K562 (cell line): ENCODE results near the gene ESPN. TPM values are rescaled to one million over a fixed set of nuclear protein-coding genes. Genes with fewer than 3 reads are reported as not detected.
A peak's percentile ranks its signal among the peaks of the same experiment; 100 is the strongest.
"Not testable (repeated sequence)": the region's sequence is repeated elsewhere in the genome, so short reads cannot be mapped to it uniquely, and the experiment has no call there.

Experiments used
- ATAC-seq: fragments of 200-7000 bp; cut with Tn5 transposase; 3 replicates; pipeline ENCODE4 v1.9.1; 2020; ENCODE audit warnings: moderate library complexity
- BruUV-seq: library from RNA; stranded (reverse); fragments of 400-500 nt; replicated peaks from 2 replicates; lab custom pipeline; 2021; lab: Mats Ljungman, UMichigan
- CTCF ChIA-PET: fragments of 300-600 bp; formaldehyde crosslinking; extraction: SDS; loops from one replicate; lab custom pipeline; 2021; ENCODE audit warnings: low intra/inter-chr PET ratio; lab: Yijun Ruan, JAX
- POLR2A ChIA-PET: fragments of 300-600, 350-650 bp; sonication (Branson Sonifier 250); formaldehyde crosslinking; extraction: SDS; loops from one replicate; lab custom pipeline; 2021; ENCODE audit warnings: antibody characterized with exemption, inconsistent platforms; lab: Yijun Ruan, JAX
- DNase-seq, 4 experiments: peaks; one replicate each; pipeline versions ENCODE4 v3.0.0 to v3.0.0-alpha.2; 2011 to 2018; ENCODE audit warnings: low spot score in 3 of 4, mixed read lengths in 3 of 4; ENCODE audit errors: extremely low read depth in 1 of 4
- FAIRE-seq: peaks from 2 replicates; lab custom pipeline; 2011; peaks lifted over from hg19 to GRCh38; lab: Jason Lieb, UNC
- H2AFZ ChIP-seq: 2 replicates; pipeline ENCODE4 v1.6.0; 2011; ENCODE audit warnings: low read depth, low read length, control low read depth, inconsistent platforms
- H3K27ac ChIP-seq: fragments of 200-600 bp; 3 replicates; pipeline ENCODE4 v1.8.0; 2011; ENCODE audit warnings: low read depth, mild to moderate bottlenecking, control low read depth, inconsistent platforms, low read length, moderate library complexity, mixed read lengths; ENCODE audit errors: extremely low read depth
- H3K27me3 ChIP-seq, 2 experiments: fragments of 300-600 bp in 1 of 2; 2 replicates in 1 of 2; 3 replicates in 1 of 2; pipeline versions ENCODE4 v1.6.0 to v1.8.0; 2011; ENCODE audit warnings: inconsistent platforms in 2 of 2, low read length in 2 of 2, mild to moderate bottlenecking in 1 of 2, mixed read lengths in 1 of 2, moderate library complexity in 1 of 2; ENCODE audit not compliant: control insufficient read depth in 2 of 2, insufficient read depth in 2 of 2
- H3K36me3 ChIP-seq: fragments of 300-600 bp; 3 replicates; pipeline ENCODE4 v1.8.0; 2011; ENCODE audit warnings: mild to moderate bottlenecking, low read length, inconsistent platforms; ENCODE audit not compliant: control insufficient read depth, insufficient read depth
- H3K4me1 ChIP-seq, 2 experiments: fragments of 200-600 bp in 1 of 2; replicated peaks in 1 of 2; 2 replicates in 1 of 2; 3 replicates in 1 of 2; pipeline versions ENCODE4 v1.5.1 to v1.8.0; 2011; ENCODE audit warnings: inconsistent platforms in 2 of 2, low read length in 2 of 2, mild to moderate bottlenecking in 1 of 2, mixed read lengths in 1 of 2, moderate library complexity in 1 of 2; ENCODE audit not compliant: control insufficient read depth in 2 of 2, insufficient read depth in 2 of 2
- H3K4me2 ChIP-seq: 2 replicates; pipeline ENCODE4 v1.6.1; 2011; ENCODE audit warnings: low read length, control low read depth, inconsistent platforms, mixed read lengths; ENCODE audit not compliant: insufficient read depth
- H3K4me3 ChIP-seq: fragments of 200-600 bp; sonication (generic), shearing (Covaris generic); 2 replicates; pipeline ENCODE4 v1.5.1; 2016; ENCODE audit warnings: control low read depth, inconsistent platforms
- H3K79me2 ChIP-seq: fragments of 200-600 bp; 3 replicates; pipeline ENCODE4 v1.8.0; 2011; ENCODE audit warnings: low read length, inconsistent platforms; ENCODE audit not compliant: control insufficient read depth, insufficient read depth
- H3K9ac ChIP-seq, 2 experiments: 2 replicates each; pipeline versions ENCODE4 v1.6.0 to v1.6.1; 2011; ENCODE audit warnings: low read depth in 2 of 2, low read length in 2 of 2, control low read depth in 1 of 2, inconsistent platforms in 1 of 2, mild to moderate bottlenecking in 1 of 2, mixed read lengths in 1 of 2; ENCODE audit not compliant: insufficient read depth in 1 of 2
- H3K9me1 ChIP-seq: one replicate; pipeline ENCODE4 v1.6.0; 2011; ENCODE audit warnings: inconsistent platforms, mild to moderate bottlenecking, low read length, moderate library complexity; ENCODE audit not compliant: control insufficient read depth, insufficient read depth
- H3K9me3 ChIP-seq: replicated peaks from 2 replicates; pipeline ENCODE4 v1.5.1; 2011; ENCODE audit warnings: low read depth, low read length, inconsistent platforms; ENCODE audit not compliant: control insufficient read depth, insufficient read depth
- H4K20me1 ChIP-seq: replicated peaks from 2 replicates; pipeline ENCODE4 v1.6.1; 2011; ENCODE audit warnings: low read length, inconsistent platforms, mixed read lengths; ENCODE audit not compliant: control insufficient read depth, insufficient read depth
- ATF7 ChIP-seq: fragments of 450-650 bp; IDR thresholded peaks from 2 replicates; pipeline ENCODE4 v1.7.1; 2014; ENCODE audit warnings: mild to moderate bottlenecking, moderate library complexity
- CREBBP ChIP-seq: IDR thresholded peaks from one replicate; pipeline ENCODE4 v1.6.1; 2012; ENCODE audit warnings: low read depth, mild to moderate bottlenecking, control low read depth, inconsistent platforms, low read length
- HDAC2 ChIP-seq: fragments of 450-650 bp; IDR thresholded peaks from 2 replicates; pipeline ENCODE4 v1.6.1; 2016; ENCODE audit warnings: mild to moderate bottlenecking
- MEF2A ChIP-seq: IDR thresholded peaks from 2 replicates; pipeline ENCODE4 v1.6.1; 2011; ENCODE audit warnings: low read depth, mild to moderate bottlenecking, low read length, moderate library complexity; ENCODE audit not compliant: control insufficient read depth
- NCOA6 ChIP-seq: fragments of 450-650 bp; IDR thresholded peaks from 2 replicates; pipeline ENCODE4 v1.6.1; 2017; ENCODE audit warnings: mild to moderate bottlenecking
- POLR3A ChIP-seq: IDR thresholded peaks from 2 replicates; pipeline ENCODE4 v1.6.1; 2011; ENCODE audit warnings: borderline replicate concordance, mild to moderate bottlenecking, moderate library complexity; ENCODE audit not compliant: insufficient read length, insufficient read depth; ENCODE audit errors: extremely low read depth
- TBP ChIP-seq: optimal IDR thresholded peaks from 2 replicates; pipeline ENCODE3; 2011; ENCODE audit warnings: low read depth, low read length, improper control_type of control experiment
- ZNF121 ChIP-seq: sonication (generic); formaldehyde crosslinking; conservative IDR thresholded peaks from 2 replicates; pipeline ENCODE4 v1.8.0; 2022; ENCODE audit warnings: missing genetic modification reagents
- WGBS: fragments of 100-300 bp; shearing (Covaris generic); methylation state at CpG from one replicate; pipeline ENCODE4 v1.1.6; 2016; ENCODE audit warnings: low coverage, mixed read lengths; ENCODE audit not compliant: insufficient coverage; ENCODE audit errors: missing lambda C conversion rate; 5-methylcytosine and 5-hydroxymethylcytosine counted together
- in situ Hi-C: fragments of 300-500 bp; cut with MboI; formaldehyde crosslinking; loops from 4 replicates; pipeline ENCODE4 v1.15.0; 2018; ENCODE audit warnings: inconsistent platforms, mixed read lengths
- intact Hi-C: fragments of 100-400 bp; cut with micrococcal nuclease; formaldehyde crosslinking; loops from 2 replicates; pipeline ENCODE4 v1.14.2; 2022
- polyA plus RNA-seq, 8 experiments: library from polyadenylated mRNA; depleted of rRNA in 4 of 8; stranded (reverse) in 5 of 8; unstranded in 3 of 8; fragments of >200 nt; fragmentation: Nextera tagmentation in 2 of 8; fragmentation: Illumina TruSeq in 1 of 8; extraction: Ambion mirVana in 2 of 8; extraction: Trizol in 1 of 8; gene quantifications; 2 replicates each; pipeline versions ENCODE4 v1.2.1 to v1.2.3, GENCODE V29; 2011 to 2014; ENCODE audit warnings: inconsistent platforms in 1 of 8, missing spikeins in 1 of 8
- total RNA-seq, 7 experiments: library from RNA; depleted of rRNA in 6 of 7; stranded (reverse); fragments of >200 nt in 6 of 7; fragmentation: Illumina TruSeq in 2 of 7; extraction: Trizol in 2 of 7; gene quantifications; 2 replicates each; pipeline versions ENCODE4 v1.2.1 to v1.2.3, GENCODE V29; 2011 to 2021; ENCODE audit warnings: low replicate concordance in 1 of 7
- TF ChIP-seq, protein P1 (sequence below): fragments of 450-650 bp; IDR thresholded peaks from 2 replicates; pipeline ENCODE4 v1.6.1; 2016; ENCODE audit warnings: low read depth, mild to moderate bottlenecking, moderate library complexity
- TF ChIP-seq, protein P2 (sequence below): IDR thresholded peaks from 2 replicates; pipeline ENCODE4 v1.6.1; 2014; ENCODE audit warnings: antibody characterized with exemption
- TF ChIP-seq, protein P3 (sequence below), 2 experiments: IDR thresholded peaks; 2 replicates each; pipeline ENCODE4 v1.6.1; 2012; ENCODE audit warnings: improper control_type of control experiment in 2 of 2, low read depth in 2 of 2, low read length in 2 of 2, borderline replicate concordance in 1 of 2

The ESPN gene
- total and polyA plus RNA-seq, 9 of the 15 experiments (the other 6 are each of a cell fraction or from before 2014, with no cell fraction given): 0.07 to 1.2 (median 0.45) TPM; not detected in 3

DNA sequence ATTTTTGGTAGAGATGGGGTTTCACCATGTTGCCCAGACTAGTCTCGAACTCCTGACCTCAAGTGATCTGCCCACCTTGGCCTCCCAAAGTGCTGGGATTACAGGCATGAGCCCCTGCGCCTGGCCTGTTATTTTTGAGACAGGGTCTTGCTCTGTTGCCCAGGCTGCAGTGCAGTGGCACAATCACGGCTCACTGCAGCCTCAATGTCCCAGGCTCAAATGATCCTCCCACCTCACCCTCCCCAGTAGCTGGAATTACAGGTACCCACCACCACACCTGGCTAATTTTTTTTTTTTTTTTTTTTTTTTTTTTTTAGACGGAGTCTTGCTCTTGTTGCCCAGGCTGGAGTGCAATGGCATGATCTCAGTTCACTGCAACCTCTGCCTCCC is 69.3 kb downstream of the ESPN start:
- H3K9me1 ChIP-seq, H2AFZ ChIP-seq, H3K36me3 ChIP-seq, H3K4me3 ChIP-seq, FAIRE-seq, H3K79me2 ChIP-seq, ATAC-seq, intact Hi-C loops, DNase-seq, H3K9me3 ChIP-seq, BruUV-seq, H3K4me2 ChIP-seq, H3K27ac ChIP-seq, H3K9ac ChIP-seq, CTCF ChIA-PET: not testable (repeated sequence)
- peak; percentile 72 for TF ChIP-seq ZNF121
- in situ Hi-C loops: loop anchor here (10.0 to 25.0 kb wide), 2 partner anchors 141 to 718 kb away; no protein-coding TSS in a partner anchor
- Histone ChIP-seq H3K27me3 (peaks cover 29 to 69% of the 10 kb centered on the region in 2 experiments; a peak in 4 of 5 replicates), H3K4me1 (peaks cover 4 to 48% of the 10 kb centered on the region in 2 experiments; a peak in 2 of 5 replicates), H4K20me1 (peaks cover 35% of the 10 kb centered on the region)
- POLR2A ChIA-PET: interaction anchor here (0.6 to 1.0 kb wide), 2 partner anchors 9 to 71 kb away, joined by 3 to 4 read pairs; no protein-coding TSS in a partner anchor
- WGBS: 18% methylated on average over 4 of the region's 4 CpGs

DNA sequence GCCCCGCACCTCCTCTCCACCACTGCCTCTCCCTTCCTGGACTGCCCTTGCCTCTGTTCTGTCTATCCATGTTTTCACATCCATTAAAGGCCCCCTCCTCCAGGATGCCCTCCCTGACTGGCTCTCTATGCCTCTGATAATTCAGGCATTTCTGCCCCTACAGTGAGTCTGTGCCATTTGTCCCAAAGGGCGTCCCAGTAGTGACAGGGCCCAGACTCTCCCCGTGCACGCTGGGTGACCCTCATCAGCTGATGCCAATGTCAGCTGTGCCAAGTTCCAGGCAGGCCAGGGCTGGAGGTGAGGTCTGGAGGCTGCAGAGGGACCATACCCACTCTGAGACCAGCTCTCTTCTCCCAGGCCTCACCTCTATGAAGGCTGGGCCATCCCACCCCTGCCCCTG is 70.1 kb downstream of the ESPN start:
- intact Hi-C loops (no loop called here), in situ Hi-C loops (loop anchor here (10.0 to 25.0 kb wide), 2 partner anchors 140 to 718 kb away; no protein-coding TSS in a partner anchor)
- 2% methylated on average over 4 of the region's 4 CpGs for WGBS
- TF ChIP-seq ATF7: no peak
- no peak for TF ChIP-seq MEF2A
- no peak for TF ChIP-seq TBP
- no peak for TF ChIP-seq POLR3A
- TF ChIP-seq HDAC2: 0 out of 2 replicates have a peak, but pooled peaks have one; percentile 20
- TF ChIP-seq, protein P1, sequence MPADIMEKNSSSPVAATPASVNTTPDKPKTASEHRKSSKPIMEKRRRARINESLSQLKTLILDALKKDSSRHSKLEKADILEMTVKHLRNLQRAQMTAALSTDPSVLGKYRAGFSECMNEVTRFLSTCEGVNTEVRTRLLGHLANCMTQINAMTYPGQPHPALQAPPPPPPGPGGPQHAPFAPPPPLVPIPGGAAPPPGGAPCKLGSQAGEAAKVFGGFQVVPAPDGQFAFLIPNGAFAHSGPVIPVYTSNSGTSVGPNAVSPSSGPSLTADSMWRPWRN: no peak
- TF ChIP-seq NCOA6: no peak
- TF ChIP-seq CREBBP: no peak
- TF ChIP-seq, protein P2, sequence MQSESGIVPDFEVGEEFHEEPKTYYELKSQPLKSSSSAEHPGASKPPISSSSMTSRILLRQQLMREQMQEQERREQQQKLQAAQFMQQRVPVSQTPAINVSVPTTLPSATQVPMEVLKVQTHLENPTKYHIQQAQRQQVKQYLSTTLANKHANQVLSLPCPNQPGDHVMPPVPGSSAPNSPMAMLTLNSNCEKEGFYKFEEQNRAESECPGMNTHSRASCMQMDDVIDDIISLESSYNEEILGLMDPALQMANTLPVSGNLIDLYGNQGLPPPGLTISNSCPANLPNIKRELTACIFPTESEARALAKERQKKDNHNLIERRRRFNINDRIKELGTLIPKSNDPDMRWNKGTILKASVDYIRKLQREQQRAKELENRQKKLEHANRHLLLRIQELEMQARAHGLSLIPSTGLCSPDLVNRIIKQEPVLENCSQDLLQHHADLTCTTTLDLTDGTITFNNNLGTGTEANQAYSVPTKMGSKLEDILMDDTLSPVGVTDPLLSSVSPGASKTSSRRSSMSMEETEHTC: no peak
- TF ChIP-seq, protein P3, sequence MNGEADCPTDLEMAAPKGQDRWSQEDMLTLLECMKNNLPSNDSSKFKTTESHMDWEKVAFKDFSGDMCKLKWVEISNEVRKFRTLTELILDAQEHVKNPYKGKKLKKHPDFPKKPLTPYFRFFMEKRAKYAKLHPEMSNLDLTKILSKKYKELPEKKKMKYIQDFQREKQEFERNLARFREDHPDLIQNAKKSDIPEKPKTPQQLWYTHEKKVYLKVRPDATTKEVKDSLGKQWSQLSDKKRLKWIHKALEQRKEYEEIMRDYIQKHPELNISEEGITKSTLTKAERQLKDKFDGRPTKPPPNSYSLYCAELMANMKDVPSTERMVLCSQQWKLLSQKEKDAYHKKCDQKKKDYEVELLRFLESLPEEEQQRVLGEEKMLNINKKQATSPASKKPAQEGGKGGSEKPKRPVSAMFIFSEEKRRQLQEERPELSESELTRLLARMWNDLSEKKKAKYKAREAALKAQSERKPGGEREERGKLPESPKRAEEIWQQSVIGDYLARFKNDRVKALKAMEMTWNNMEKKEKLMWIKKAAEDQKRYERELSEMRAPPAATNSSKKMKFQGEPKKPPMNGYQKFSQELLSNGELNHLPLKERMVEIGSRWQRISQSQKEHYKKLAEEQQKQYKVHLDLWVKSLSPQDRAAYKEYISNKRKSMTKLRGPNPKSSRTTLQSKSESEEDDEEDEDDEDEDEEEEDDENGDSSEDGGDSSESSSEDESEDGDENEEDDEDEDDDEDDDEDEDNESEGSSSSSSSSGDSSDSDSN (IDR thresholded peaks at IDR 0.05; ENCODE audit: borderline replicate concordance in 1 of 2, low read depth in 2 of 2, low read length in 2 of 2): no peak

More for the DNA sequence above, 70.1 kb downstream of the ESPN start:
- Histone ChIP-seq H4K20me1 (peaks cover 37% of the 10 kb centered on the region), H3K4me3 (no peak overlapping the region), H3K36me3 (no peaks in the 10 kb centered on the region), H3K9me3 (no peaks in the 10 kb centered on the region), H3K27me3 (peaks cover 29 to 68% of the 10 kb centered on the region in 2 experiments; a peak in 4 of 5 replicates), H3K9ac (peak overlapping the region in 1 of 2 experiments; percentile 32; a peak in 1 of 4 replicates), H3K4me1 (peaks cover 4 to 43% of the 10 kb centered on the region in 2 experiments; a peak in 2 of 5 replicates), H2AFZ (no peak overlapping the region), H3K4me2 (no peak overlapping the region), H3K27ac (no peak overlapping the region), H3K9me1 (peaks cover 4% of the 10 kb centered on the region), H3K79me2 (no peaks in the 10 kb centered on the region)
- DNase-seq: no peak
- FAIRE-seq: no peak
- ChIA-PET CTCF (no interaction called here), POLR2A (interaction anchor here (0.6 to 1.6 kb wide), 3 partner anchors 8 to 62 kb away, joined by 3 to 8 read pairs (median 3); no protein-coding TSS in a partner anchor)
- ATAC-seq: no peak
- no TSS peak for BruUV-seq
